GM19238 (cell line): ENCODE data around the gene CUX1.

Experiments
- DNase-seq: peaks from one replicate; pipeline ENCODE4 v3.0.0; 2011; ENCODE audit warnings: low spot score; ENCODE audit not compliant: insufficient read length

Gene CUX1

DNA sequence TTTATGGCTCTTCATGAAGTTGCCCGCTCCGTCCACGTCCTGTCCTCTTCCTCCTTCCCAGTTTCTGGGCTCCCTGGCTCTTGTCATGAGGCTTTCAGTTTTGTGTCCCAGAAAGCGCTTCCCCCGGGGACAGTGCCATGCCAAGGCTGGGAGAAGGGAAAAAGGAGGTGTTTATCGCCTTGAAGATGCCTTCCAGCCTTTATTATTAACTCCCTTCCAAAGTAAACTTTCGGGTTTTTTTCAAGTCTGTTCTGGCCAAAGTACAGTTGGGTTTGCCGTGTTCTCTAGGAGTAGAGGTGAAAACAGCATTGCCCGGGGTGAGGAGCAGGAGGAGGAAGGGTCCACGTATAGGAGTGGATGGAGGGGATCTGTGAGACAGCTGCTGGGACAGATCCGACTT, 117.2 kb downstream of the CUX1 start:
- DNase-seq: no peak

DNA sequence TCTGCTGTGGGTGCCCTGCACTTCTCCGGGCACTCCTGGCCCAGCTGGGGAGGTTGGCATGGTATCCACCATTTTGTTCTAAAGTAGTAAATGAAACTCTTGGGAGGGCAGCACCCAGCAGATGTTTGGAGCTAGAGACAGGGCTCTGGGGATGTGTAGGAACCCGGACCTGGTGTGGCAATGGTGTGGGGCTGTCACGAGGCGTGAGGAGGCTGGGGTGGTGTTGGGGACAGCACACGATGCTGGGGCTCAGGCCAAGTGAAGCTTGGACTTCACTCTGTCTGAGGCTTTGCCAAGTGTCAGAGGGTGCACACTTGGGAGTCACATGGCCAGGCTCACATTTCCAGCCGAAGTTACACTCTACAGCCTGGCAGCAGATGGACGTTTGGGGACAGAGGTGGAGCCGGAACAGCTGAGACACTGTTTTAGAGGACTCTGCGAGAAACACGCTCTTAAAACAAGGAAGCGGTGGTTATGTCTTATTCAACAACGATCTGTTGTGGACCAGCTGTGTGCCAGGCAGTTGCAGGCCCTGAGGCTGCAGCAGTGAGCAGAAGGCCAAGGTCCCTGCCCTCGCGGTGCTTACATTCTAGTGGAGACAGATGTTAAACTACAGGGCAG, 118.2 kb downstream of the CUX1 start:
- DNase-seq: no peak

DNA sequence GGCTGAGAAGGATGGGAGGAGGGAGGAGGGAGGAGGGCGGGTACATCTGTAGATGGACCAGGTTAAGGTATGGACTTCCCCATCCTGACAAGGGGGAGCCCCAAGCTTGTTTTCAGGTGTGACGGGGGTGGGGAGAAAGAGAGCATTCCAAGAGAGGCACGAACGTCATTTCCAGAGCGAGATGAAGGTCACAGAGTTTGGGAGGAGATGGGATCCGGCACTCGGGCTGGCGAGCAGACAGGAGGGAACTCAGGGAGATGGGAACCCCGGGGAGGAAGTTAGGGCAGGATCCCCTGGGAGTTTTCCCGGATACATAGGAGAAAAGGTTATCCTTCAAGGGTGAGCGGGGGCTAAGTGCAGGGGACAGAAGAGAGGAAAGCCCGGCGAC, 118.8 kb downstream of the CUX1 start:
- DNase-seq: no peak

DNA sequence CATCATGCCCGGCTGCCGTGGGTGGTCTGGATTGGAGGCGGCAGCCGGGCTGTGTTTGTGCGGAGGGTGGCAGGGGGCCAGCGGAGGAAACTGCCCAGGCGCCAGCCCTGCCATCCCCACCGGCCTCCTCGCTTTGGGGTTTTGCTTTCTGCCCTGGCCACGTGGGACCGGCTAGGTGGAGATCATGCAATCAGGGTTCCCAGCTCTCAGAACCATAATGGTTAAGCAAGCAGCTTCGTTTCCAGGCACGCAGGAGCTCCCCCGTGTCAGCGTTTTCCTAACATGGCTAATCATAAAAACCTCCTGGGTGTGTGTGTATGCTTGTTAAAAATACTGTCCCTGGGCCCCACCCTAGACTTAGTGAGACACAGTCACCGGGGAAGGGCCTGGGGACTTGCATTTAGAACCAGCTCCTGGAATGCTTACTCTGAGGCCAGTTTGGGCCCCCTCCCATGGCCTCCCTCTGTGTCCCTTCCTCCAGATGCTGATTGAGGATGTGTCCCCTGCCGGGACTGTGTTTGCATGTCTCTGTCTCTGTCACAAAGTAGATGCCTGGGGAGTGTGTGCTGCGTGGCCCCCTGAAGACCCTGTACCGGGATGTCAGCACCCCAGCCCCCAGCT, 119.3 kb downstream of the CUX1 start:
- no peak for DNase-seq

DNA sequence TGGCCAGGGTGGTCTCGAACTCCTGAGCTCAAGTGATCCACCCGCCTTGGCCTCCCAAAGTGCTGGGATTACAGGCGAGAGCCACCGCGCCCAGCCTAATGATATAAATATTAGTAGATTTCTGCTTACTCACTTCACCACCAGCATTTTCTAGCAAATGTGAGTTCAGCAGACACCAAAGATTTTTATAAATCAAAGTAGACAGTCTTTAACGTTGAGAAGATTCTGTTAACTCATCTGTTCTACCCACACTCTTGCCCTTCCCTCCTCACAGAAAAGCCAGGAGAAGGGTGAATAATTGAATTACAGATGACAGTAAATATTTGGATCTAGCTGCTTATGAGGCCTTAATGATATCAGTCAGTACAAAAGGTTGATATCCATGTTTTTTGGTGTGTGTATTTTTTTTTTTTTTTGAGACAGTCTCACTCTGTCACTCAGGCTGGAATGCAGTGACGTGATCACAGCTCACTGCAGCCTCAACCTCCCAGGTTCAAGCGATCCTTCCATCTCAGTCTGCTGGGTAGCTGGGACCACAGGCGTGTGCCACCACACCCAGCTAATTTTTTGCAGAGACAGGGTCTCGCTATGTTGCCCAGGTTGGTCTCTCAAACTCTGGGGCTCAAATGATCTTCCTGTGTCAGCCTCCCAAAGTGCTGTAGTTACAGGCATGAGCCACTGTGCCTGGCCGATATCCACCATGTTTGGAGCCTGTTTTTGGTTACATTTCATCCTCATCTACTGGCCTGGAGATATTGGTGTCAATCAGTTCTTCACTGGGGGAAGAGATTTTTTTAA, 120.5 kb downstream of the CUX1 start:
- no peak for DNase-seq

DNA sequence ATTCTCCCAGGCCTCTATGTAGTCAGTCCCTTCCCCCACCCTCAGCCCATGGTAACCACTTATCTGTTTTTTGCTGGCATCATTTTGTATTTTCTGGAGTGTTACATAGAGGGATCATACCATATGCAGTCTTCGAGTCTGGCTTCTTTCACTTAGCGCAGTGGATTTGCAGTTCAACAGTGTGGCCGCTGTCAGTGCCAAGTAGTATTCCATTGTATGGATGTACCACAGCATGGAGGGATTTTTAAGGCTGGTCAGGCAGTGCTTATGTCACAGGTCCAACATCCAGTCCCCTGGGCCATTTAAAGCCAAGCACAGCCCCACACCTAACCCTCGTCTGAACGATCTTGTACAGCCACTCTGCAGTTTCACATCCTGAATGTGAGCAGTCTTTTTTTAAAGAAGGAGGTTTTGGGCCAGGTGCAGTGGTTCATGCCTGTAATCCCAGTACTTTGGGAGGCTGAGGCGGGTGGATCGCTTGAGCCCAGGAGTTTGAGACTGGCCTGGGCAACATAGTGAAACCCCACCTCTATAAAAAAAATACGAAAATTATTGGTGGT, 121.8 kb downstream of the CUX1 start:
- DNase-seq: no peak

DNA sequence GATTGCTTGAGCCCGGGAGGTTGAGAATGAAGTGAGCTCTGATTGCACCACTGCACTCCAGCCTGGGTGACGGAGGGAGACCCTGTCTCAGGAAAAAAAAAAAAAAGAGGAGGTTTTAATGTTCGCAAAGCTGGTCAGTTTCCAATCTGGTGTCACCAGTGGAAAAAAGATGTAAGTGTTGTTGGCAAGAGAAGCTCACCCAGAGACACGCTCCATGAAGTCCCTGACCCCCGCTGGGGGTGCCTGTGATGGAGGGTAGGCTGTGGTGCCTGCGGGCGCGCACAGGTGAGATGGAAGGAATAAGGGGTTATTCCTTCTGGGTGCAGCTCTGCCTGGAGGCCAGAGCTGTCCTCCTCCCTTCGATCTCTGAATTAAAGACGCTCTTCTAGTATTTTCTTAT, 122.7 kb downstream of the CUX1 start:
- DNase-seq: no peak

DNA sequence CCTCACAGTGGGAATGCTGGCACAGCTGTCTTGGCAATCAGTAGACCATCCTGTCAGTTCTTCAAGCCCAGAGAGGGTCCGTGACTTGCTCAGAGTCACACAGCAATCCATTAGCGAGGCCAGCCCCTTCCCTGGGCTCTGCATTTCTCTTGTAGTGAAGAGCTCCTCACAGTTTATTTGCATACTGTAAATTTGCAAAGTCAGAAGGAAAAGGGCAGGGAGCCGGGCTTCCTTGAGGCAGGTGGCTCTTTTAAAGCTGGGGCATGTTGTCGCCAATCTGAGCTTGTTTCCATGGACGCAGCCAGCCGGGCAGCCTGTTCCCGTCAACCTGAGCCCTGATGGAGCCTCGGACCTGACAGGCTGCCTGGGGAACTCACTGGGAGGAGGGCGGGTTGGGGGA, 123.4 kb downstream of the CUX1 start:
- DNase-seq: no peak

DNA sequence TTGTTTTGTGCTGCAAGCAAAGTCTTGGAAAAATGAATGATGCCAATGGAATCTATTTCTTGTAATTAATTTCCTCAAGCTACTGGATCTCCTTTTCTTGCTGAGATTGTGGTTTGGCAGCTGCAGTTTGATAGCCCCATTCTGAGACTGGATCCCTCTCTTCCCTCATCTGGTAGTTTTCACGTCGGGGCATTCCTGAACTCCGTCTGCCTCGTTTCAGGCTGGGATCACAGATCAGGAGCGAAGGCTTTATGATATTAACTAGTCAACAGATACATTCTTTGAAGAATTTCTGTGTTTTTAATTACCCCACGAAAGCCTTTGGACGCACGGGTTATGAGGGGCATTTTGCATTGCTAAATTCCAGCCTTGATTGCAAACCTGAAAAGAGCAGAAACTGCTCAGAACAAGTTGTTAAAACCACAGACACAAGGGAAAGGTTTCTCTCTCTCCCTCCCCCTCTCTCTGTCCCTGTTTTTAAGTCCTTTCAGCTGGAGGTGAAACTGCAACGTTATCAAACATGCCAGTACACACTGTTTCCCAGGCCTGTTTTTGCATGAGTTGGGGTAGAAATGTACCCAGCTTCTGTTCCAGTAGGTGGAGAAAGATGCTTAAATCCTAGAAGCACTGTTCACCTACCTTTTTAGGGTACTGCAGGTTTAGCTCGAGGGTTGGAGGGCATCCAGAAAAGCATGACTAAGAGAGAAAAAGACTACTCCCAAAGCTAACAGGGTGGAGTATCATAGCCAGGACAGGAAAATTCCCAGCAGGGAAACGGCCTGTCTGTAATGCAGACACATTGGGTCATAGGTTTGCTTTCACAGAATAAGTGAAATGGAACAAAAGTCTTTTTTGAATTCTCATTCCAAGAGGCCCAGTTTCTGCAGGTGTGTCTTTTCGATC, 124.3 kb downstream of the CUX1 start:
- no peak for DNase-seq

DNA sequence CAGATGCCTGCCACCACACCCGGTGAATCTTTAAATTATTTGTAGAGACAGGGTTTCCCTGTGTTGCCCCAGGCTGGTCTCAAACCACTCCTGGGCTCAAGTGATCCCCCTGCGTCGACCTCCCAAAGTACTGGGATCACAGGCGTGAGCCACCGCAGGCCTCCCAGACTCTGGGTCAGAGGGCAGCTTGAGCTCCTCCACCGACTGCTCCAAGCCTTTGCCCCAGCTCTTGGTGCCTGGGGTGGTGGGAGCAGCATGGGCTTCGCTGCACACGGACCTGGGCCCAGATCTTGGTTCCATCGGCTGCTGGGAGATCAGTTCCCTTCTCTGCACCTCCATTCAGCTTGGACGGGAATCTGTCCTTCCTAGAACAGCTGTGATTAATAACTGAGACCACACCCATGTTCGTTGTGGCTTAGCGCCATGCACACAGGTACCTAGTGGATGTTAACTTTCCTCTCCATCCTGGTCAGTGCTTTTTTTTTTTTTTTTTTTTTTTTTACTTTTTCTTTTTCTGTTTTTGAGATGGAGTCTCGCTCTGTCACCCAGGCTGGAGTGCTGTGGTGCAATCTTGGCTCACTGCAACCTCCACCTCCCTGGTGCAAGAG, 125.3 kb downstream of the CUX1 start:
- no peak for DNase-seq

DNA sequence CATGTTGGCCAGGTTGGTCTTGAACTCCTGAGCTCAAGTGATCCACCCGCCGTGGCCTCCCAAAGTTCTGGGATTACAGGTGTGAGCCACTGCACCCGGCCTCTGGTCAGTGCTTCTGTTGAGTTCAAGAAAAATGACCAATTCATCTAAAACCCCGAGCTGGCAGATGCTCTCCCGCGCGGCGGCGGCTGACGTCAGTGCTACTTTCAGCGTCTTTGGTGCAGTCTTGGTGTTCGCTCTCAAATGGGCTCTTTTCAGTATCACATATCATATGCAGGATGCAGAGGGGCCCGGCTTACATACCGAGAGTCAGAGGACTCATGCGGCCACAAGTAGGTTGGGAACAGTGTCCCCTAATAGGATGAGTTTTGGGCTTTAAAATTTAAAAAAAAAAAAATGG, 125.9 kb downstream of the CUX1 start:
- DNase-seq: no peak

DNA sequence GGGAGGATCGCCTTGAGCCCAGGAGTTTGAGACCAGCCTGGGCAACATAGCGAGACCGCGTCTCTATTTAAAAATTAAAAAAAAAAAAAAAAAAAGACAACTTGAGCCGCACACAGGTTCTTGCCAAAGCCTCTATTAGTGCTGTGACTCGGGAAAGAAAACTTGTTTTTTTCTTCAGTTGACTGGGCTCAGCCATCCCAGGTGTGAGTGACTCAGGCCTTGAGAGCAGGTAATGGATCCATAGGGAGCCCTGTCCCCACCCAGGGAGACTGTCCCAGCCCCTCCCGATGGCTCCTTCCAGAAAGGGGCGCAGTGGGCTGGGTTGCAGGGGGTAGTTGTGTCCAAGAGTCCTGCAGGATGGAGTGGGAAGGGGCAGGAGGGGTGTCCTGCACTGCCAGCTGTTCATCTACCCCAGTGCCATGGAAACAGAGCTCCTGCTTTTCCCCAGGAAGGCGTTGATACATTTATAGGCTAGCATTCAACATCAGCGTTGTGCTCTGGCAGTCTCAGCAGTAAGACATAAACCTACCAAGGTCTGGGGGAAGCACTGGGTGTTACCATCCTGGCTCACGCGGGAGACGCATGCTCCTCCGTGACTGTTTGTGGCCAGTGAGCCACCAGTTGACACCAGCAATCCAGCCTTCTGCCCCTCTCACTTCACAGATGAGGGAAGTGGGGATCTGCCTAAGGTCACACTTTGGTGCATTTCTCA, 126.6 kb downstream of the CUX1 start:
- DNase-seq: no peak

DNA sequence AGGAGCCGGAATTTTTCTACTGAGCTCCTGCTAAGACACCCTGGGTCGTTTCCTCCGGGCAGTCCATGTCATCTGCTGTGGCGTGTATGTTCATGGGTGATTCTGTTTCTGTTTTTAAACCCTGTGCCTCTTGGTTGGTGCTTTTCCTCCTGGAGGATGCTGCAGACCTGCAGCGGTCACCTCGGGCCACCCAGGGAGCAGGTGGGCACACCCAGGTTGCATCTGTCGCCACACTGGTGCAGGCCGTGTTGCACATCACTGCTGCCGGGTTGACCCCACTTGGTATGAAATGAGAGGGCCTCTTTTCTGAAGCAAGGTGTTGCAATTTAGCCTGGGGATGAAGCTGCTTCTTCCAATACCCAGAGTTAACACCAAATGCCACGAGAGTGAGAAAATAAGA, 127.2 kb downstream of the CUX1 start:
- no peak for DNase-seq

DNA sequence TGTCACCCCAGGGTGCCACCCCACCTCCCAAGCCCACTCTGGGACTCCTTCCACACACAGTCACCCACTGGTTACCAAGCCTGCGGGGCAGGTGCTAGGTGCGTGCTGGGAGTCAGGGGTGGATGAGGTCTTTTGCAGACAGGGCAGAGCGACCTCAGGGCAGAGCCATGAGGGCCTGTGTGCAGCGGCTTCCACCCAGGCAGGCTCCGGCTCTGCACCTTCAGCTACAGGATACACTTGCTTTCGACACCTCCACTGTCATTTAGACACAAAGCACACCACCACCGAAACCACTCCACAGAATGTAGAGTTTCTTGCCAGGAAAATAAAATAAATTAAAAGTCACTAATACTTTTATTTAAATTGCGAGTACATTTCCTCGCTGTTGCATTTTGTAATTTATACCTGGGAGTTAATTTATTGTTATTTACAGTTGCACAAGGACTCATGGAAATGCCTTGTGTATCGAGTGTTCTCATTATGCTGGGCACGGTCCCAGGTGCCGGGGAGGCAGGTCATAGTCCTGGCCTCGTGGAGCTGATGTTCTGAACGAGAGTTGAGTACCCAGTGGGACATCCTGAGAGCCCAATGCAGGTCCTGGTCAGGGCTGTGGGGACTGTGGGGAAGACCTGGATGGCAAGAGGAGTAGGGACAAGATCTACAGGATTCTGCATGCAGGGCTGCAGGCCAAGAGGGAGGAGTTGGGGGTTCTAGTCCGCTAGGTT, 127.8 kb downstream of the CUX1 start:
- DNase-seq: no peak

DNA sequence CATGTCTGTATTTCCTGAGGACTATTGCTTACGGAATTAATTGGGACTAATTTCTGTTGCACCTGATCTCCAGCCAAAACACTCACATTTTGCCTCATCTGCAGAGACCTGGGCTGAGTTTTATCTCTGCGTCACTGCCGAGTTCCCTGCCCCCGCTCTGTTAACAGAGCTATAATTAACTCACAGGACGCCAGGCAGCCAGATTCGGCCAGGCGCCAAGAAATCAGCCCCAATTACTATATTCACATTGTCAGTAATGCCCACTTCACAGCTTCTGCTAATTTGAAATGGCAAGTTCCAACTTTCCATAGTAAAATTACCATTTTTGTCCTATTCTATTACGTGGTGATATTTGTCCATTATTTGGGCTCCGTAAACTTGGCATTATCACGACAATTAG, 130.5 kb downstream of the CUX1 start:
- no peak for DNase-seq

DNA sequence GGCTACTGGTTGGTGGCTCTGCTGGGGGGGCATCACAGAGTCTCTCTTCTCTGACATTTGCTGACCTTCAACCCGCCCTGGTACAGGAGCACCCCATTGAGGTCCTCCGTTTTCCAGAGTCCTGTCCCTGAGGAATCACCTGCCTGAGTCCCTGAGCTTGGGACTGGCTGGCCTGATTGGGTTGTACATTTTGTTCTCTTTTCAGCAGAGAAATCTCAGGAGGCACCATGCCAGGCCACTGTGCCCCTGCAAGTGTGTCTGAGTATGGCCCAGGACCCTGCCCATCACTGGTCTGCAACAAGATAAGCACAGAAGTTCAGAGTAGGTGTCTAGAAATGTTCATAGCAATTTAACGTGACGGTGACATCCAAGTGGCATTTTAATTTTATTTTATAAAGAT, 131.2 kb downstream of the CUX1 start:
- no peak for DNase-seq

DNA sequence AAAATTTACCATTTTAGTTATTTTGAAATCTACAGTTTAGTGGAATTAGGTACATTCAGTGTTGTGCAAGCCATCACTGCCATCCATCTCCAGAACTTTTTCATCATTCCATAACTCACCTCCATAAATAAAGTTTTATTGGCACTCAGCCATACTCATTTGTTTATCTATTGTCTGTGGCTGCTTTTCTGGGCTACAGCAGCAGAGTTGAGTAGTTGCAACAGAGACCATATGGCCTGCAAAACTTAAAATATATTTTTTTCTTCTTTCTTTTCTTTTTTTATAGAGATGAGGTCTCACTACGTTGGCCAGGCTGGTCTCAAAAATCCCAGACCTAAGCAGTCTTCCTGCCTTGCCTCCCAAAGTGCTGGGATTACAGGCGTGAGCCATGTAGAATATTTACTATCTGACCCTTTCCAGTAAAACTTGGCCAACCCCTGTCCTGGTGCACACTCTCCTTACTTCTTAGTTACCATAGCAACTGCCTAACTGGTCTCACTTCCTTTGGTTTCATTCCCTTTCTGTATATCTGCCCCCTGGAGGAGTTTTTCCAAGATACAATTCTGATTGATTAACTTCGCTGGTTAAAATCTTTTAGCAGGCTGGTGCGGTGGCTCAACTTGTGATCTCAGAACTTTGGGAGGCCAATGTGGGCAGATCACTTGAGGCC, 133.2 kb downstream of the CUX1 start:
- DNase-seq: no peak

DNA sequence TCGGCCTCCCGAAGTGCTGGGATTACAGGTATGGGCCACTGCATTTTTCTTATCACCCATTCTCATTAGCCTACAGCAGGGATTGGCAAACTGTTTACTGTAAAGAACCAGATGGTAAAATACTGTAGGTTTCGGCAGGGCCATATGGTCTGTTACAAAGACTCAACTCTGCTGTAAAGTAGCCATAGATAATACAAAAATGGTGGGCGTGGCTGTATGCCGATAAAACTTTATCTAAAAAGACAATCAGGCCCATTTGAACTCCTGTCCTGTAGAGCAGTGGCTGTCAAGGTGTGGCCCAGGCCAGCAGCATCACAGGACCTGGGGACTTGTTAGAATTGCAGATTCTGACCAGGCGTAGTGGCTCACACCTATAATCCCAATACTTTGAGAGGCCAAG, 134.3 kb downstream of the CUX1 start:
- DNase-seq: no peak
